NCI-H2227 treated with DMSO at 0.1 percent for 48 hours (cell line): ENCODE results near the gene TAMALIN.

Source experiments
- DNase-seq: peaks from one replicate; lab custom pipeline; 2025; lab: John Stamatoyannopoulos, UW

Gene TAMALIN

GRCh38 chr12:51984657-51985056 is 22.1 kb upstream of the TAMALIN start:
- no peak for DNase-seq

GRCh38 chr12:51985154-51985835 is 21.5 kb upstream of the TAMALIN start:
- no peak for DNase-seq

DNA sequence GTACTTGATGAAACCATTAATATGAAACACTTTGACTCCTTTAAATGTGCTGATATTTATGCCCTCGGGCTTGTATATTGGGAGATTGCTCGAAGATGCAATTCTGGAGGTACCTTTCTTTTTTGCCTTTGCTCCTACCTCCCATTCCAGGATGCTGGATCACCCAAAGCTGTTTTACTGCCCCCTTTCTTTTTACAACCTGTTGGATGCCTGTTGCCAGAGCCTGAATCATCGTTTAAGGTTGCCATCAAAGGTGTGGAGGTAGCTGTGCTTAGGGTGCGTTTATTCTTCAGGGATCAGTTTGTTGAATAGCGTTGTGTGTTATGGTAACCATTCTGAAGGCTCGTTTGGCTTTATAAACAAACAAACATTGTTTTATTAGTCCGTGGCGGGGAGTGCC is 19.9 kb upstream of the TAMALIN start:
- no peak for DNase-seq

- DNase-seq, result no peak
These were observed 14.5 kb upstream of the TAMALIN start for GRCh38 chr12:51992246-51992645.

GRCh38 chr12:51994539-51994820 is 12.3 kb upstream of the TAMALIN start:
- no peak for DNase-seq

DNA sequence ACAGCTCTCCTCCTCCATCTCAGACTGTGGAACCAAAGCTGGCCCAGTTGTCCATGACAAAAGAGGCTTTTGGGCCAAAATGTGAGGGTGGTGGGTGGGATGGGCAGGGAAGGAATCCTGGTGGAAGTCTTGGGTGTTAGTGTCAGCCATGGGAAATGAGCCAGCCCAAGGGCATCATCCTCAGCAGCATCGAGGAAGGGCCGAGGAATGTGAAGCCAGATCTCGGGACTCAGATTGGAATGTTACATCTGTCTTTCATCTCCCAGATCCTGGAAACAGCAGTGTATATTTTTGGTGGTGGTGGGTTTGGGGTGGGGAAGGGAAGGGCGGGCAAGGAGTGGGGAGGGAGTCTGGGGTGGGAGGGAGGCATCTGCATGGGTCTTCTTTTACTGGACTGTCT is 11.8 kb upstream of the TAMALIN start:
- no peak for DNase-seq

DNA sequence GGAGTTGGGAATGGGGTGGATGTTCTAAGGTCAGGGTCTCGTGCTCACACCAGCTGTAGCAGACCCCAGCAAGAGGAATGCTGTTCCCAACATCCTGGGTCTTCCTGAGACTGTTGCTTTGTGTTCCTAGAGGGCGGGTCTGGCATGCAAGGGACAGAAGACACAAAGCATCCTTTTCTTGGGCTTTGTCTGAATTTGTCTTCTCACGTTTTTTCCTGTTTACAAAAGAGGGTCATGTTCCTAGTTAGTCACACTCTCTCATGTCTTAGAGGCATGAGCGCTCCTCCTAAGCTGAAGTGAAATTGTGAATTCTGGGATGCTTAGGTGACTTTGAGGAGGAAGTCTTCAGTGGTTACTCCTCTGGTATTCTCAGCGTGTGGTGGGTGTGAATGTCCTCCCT is 9.6 kb upstream of the TAMALIN start:
- DNase-seq, result no peak

DNA sequence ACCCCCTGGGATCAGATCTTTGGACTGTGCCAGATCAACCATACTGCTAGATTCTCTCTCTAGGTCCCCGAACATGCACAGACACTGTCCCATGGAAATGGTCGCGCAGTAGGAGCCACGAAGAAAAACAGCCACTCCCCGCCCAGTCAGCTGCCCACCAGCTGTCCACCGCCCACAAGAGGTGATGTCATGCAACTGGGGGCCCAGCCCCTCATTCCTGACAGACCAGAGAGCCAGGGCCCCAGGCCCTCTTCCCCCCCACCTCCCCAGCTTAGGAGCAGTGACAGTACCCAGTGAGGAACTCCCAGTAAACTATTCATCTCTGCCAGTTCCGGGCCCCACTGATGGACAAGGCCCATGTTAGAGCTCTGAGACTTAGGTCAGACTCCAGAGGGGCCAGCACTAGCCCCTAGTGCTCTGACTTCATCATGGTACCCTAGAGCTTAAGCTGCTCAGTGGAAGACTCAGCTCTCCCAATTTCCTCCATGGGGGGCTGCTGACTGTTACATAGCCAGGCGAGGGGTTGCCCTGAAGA is 3.7 kb upstream of the TAMALIN start:
- DNase-seq, result no peak

GRCh38 chr12:52003591-52003990 is 3.2 kb upstream of the TAMALIN start:
- no peak for DNase-seq

- DNase-seq, result no peak
These were observed 2.6 kb upstream of the TAMALIN start for GRCh38 chr12:52004042-52004648.

GRCh38 chr12:52005218-52005902 is 1.4 kb upstream of the TAMALIN start:
- DNase-seq, result no peak

DNA sequence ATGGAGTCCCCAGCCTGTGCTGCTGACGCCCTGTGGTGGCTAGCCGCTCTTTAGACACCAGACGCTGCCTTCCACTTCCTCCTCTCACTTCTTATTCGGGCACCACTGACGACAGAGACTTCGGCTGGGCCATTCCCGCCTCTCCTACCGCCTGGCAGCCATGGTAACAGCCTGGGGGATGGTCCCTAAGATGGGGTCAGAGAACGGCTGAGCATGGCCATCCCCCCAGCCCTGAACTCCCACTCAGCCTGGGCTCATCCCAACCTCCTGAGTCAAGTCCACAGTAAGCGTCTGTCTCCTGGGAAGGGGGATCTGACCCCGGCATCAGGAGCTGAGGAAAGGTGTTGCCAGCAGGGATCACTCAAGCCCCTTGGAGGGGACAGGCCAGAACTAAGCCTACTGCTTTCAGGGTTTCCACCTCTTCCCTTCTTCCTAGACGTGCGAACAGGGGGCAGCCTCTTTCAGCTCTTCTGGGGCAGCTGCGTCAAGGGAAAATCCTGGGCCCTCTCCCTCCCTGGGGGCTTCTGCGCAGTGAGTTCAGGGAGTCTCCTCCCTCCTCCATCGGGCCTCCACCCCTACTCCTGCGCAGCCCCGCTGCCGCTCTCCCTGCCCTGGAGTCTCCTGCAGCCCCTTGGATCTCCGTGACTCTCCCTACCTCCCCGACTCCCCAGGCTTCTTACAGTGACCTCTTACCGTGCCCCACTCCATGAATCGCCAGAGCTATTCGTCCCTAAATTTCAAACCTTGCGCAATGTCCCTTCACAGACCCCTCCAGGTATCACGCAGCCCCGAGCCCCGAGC is 643 bp upstream of the TAMALIN start:
- peak; percentile 41 for DNase-seq

DNA sequence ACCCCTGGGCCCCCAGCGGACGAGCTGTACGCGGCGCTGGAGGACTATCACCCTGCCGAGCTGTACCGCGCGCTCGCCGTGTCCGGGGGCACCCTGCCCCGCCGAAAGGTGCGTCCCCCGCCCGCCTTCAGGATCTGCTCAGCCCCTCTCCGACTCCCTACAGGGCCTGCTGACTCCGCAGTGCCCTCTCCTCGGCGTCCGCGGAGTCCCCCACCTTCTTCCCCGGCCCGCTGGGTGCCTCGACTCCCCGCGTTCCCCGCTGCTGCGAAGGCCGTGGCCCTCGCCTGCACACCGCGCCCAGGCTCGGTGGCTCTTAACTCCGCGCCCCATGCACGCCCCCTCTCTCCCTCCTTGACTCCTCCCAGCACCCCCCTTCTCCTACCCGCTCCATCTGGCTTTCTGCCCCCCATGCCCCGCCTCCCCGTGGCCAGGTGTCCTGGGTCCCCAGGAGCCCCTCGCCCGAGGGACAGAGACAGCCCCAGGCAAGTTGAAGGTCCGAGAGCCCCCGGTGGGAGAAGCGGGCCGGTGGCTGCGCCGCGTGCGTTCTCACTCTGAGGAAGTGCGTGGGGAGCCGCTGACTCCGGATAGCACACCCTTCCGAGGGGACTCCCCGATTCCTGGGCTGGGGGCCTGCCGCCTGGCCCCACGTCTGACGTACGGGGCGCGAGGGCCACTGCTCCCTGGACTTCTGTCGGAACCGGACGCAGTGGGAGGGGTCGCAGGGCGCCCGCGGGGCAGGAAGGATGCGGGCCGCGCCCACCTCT is 594 bp downstream of the TAMALIN start:
- DNase-seq, result no peak

GRCh38 chr12:52007982-52008510 is 1.3 kb downstream of the TAMALIN start:
- no peak for DNase-seq

GRCh38 chr12:52009081-52009751 is 2.5 kb downstream of the TAMALIN start:
- no peak for DNase-seq

DNA sequence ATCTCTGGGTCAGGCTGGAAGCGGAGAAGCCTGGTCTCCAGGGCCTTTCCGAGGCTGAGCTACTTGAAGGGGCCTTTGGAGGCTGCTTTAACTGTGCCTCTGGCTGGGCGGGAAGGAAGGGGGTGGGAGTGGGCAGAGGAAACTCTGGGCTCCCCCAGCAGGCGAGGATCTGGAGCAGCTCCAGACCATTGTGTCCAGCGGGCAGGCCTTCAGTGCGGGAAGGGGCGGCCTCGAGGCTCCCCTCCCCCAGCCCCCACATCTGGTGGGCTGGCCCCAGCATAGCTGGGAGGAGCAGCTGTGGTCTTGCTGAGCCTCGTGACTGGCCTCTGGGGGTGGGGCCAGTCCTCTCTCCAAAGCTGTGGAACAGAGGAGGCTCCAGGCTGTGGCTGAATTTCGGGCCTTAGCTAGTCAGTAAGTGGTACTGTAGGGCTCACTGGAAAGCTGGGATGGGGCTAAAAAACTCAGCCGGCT is 3.4 kb downstream of the TAMALIN start:
- peak; percentile 71 for DNase-seq

DNA sequence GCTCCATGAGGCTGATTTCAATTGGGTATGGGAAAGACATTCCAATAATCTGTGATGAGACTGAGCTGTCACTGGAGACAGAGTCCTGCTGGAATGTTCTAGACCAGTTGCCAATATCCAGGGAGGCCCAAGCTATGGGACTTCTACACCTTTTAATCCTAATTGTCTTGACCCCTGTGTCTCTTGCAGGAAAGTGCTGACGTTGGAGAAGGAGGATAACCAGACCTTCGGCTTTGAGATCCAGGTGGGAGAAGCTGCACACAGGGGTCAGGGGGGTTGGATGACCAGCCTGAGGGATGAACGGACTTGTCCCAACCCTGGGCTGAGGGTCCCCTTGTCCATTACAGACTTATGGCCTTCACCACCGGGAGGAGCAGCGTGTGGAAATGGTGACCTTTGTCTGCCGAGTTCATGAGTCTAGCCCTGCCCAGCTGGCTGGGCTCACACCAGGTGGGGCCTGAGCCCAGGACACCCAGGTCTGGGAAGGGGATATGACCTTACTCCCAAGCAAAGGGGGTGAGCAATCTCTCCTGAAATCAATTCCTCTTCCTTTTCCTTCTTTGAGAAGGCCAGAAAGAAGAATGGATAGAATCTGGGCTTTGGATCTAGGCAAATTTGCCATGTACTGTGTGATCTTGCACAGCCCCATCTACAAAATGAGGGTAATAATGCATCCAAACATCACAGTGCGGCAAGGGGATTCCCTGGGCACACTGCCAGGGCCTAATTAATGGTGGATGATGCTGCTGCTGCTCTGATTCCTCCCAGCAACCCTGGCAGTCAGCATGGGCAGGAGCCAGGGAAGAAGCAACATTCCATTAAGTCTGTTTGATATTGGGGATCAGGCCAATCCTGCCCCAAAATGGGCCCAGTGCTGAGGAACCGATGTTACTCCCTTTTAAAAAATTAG is 4.2 kb downstream of the TAMALIN start:
- DNase-seq, result peak; percentile 45

- no peak for DNase-seq
These were observed 5.0 kb downstream of the TAMALIN start for GRCh38 chr12:52011602-52012214.

DNA sequence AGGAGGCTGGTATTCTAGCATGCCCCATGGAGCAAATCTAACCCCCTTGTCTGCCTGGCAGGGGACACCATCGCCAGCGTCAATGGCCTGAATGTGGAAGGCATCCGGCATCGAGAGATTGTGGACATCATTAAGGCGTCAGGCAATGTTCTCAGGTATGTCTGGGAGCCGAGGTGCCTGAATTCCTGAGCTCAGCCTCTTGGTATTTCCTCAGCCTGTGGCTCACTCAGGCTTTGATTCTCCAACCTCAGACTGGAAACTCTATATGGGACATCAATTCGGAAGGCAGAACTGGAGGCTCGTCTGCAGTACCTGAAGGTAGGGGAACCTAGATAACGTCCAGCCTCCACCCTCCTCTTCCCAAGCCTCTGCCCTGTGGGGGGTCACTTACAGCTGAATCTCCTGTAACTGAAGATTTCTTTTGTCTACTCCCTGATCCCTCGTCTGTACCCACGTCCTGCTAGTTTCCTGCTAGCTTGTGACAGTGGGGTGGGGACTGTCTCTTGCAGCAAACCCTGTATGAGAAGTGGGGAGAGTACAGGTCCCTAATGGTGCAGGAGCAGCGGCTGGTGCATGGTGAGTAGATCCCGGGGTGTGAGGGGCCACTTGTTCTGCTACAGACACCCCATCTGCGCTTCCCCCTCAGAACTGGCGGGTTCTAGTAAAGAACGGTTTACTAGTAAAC is 7.0 kb downstream of the TAMALIN start:
- no peak for DNase-seq
